Measurements from ENCODE around the gene CSF3R.
A peak's percentile ranks its signal among the peaks of the same experiment; 100 is the strongest.

Gene CSF3R

GRCh38 chr1:36455386-36455785, 27.3 kb downstream of the CSF3R start:
- no peak for DNase-seq

GRCh38 chr1:36453600-36454388, 28.9 kb downstream of the CSF3R start:
- DNase-seq: no peak

DNA sequence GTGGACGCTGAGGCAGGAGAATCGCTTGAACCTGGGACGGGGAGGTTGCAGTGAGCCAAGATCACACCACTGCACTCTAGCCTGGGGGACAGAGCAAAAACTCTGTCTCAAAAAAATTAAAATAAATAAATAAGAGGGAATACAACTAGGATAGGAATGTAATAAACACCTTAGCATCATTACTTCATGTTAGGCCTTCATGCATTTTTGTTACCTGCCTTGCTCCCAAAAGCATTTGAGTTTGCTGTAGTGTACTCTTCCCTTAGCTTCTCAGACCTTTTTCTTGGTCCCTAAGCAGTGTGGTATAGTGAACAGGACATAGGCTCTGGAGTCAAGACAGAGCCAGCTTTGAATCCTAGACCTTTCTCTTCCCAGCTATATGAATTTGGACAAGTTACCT, 29.7 kb downstream of the CSF3R start:
- no peak for DNase-seq

GRCh38 chr1:36450919-36451305, 31.8 kb downstream of the CSF3R start:
- DNase-seq: no peak

- peak; percentile 89 to 90 for DNase-seq
Observed at GRCh38 chr1:36450270-36450918, 32.3 kb downstream of the CSF3R start, which contains the start of gene OSCP1. Gene OSCP1 (minus strand): TSS chr1:36450451. CDS start chr1:36450369, 82 bp downstream.

DNA sequence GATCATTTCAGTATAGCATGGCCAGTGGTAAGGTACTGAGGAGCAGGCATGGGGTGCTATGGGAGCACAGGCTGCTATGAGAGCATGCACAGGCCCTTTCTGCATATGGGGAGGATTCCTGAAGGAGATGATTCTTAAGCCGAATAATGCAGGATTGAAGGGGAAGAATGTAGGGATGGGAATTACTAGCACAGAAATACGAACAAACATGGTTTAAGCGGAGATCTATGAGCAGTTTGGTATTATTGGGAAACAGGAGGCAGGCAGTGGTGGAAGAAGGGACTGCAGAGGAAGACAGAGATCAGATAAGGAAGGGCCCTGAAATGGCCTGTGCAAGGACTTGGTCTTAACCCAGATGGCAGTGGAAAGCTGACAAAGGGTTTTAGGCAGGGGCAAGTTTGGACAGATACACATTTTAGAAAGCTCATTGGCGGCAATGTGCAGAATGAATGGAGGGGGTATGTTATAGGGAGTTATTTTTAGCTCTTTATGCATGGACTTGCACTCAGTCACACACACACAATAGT, 34.1 kb downstream of the CSF3R start:
- DNase-seq: no peak

- DNase-seq: no peak
Observed at GRCh38 chr1:36447450-36447849, 35.3 kb downstream of the CSF3R start.

DNA sequence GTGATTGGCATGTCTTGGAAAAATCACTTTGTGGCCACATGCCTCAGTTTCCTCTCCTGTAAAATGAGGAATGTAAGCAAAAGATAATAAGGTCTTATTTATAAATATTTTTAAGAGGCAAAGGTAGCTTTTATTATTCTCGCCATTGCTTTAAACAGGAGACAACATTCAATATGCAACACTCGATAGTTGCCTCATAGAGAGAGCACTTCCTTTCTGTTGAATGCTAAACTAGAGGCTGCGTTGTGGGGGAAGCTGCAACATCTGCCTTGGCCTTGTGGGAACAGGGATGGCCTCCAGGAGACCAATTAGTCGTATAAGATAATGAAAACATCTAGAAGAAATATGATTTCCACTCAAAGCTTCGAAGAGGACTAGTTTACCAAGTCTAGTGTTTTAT, 36.0 kb downstream of the CSF3R start:
- DNase-seq: no peak

- peak in 1 of 2 experiments; percentile 44 for DNase-seq
Observed at GRCh38 chr1:36446271-36446670, 36.4 kb downstream of the CSF3R start.

DNA sequence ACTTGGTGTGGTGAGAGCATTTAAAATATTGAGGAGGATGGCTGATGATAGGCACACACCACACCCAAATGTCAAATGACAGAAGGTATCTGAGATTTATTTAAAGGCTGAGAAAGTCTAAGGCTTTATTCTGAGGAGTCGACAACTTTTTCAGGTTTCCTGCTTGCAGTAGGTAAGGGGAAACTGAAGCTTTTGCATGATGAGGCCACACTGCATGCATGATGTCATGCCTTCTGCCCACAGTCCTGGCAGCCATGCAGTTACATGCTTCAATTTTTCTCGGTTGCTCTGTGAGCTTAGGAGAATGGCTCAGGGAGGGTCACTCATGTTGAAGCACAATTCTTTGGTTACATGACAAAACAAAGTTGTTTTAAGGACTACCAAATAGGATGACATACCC, 39.4 kb downstream of the CSF3R start:
- DNase-seq: no peak

DNA sequence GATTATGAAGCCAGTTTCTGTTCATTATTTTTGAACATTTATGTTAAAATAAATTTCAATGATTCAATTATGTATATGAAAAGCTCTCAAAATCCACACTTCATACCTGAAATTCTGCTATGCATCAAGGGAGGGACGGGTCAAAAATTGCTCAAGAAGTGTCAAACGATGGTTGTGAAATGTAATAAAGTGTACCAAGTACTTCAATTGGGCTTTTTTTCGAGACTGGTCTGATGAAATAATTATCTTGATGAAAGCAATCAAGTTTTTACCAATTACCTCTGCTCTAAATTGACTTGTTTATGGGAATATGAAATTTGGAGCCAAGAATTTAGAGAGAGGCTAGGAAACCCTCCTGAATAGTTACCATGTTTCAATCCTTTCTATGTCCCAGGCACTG, 40.4 kb downstream of the CSF3R start:
- no peak for DNase-seq

GRCh38 chr1:36440646-36441045, 42.1 kb downstream of the CSF3R start:
- no peak for DNase-seq

GRCh38 chr1:36440044-36440443, 42.7 kb downstream of the CSF3R start:
- no peak for DNase-seq

DNA sequence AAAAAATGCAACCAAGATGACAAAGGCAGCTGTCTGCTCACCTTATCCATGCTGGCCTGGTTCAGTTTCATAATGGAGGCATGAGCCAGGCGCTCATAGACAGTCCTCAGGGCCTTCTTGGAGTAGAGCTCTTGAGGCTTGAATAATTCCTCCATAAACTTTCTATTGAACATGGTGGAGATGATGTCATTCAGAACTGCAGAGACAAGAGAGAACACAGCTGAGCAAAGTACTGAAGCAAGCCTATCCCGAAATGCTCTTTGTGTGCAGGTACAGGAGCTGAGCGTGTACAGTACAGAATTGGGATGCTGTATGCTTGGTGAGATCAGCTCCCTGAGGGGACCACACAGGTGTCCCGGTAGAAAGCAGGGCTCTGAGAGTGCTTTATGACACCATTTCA, 44.0 kb downstream of the CSF3R start:
- no peak for DNase-seq

GRCh38 chr1:36436821-36437220, 45.9 kb downstream of the CSF3R start:
- no peak for DNase-seq

- no peak for DNase-seq
Observed at GRCh38 chr1:36433102-36433501, 49.6 kb downstream of the CSF3R start.

GRCh38 chr1:36432616-36433015, 50.1 kb downstream of the CSF3R start:
- no peak for DNase-seq

DNA sequence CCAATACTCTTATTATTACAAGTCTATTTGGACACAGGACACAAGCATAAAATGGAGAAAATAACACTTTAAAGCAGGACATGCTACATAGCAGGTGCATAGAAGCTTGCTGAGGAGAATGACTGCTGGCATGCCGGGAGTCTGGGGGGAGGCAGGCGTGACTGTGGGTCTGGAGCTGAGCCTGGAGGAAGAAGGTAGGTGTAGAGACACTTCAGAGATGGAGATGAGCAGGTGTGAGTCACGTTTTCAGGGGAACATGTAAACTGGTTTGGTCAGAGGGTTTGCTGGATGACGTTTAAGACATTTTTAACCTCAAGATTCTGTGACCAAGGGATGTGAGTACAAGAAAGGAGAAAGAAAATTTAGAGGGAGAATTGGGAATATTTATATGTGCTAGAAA, 56.9 kb downstream of the CSF3R start:
- peak in 1 of 2 experiments; percentile 31 for DNase-seq

DNA sequence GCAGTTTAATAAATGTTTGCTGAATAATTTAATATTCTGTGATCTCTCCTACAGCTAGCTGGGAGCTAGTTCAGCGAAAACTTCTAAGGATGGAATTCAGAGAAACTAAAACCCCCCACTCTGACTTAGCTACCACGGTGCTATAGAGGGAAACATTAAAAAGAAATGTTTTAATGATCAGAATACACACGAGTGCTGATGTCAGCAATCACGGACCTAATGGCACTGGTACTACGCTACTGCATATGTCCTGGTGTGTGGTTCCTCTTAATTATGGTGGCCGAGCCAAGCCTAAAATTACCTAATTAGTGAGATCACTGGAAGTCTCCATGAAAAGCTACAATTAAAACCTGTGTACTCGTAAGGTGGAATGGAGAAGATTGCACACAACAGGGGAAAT, 61.1 kb downstream of the CSF3R start:
- no peak for DNase-seq

DNA sequence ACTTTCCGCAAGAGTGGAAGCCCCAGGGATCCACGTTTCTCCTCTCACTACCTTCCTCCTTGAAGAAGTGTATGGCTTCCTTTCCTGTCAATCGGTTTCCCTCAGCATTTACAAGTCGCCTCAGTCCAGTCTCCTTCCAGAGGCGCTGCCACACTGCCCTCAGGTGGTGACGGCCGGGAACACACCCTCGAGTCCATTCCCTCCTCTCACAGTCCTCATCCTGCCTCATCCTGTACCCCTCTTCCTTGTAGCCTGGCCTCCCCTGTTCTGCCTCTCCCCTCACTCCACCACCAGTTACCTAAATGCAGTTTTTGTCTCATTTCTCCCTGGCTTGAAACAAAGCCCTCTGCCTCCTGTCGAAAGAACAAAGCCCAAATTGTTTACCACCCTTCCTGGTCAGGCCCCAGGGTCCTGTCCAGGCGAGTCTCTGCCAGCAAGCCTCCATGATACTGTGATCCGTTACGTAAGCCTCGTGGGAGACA, 61.8 kb downstream of the CSF3R start:
- DNase-seq: peak; percentile 97 to 98

DNA sequence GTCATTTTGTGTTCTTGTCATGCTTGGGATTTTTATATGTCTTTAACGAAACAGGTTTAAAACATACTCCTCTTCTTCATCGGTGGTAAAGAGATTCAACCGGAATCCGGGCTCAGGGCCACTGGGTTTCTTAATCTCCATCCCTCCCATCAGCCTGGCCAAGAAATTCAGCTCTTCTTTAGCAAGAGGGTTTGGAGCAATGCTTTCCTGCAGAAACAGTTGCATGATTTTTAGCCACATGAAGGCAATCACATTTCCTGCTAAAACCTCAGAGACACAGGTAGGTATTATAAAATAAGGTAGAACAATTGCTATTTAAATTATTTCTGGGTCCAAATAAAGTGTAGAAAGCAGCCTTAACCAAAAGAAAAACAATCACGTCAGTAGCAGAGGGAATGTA, 62.3 kb downstream of the CSF3R start:
- no peak for DNase-seq

GRCh38 chr1:36419569-36419968, 63.1 kb downstream of the CSF3R start:
- DNase-seq: no peak

DNA sequence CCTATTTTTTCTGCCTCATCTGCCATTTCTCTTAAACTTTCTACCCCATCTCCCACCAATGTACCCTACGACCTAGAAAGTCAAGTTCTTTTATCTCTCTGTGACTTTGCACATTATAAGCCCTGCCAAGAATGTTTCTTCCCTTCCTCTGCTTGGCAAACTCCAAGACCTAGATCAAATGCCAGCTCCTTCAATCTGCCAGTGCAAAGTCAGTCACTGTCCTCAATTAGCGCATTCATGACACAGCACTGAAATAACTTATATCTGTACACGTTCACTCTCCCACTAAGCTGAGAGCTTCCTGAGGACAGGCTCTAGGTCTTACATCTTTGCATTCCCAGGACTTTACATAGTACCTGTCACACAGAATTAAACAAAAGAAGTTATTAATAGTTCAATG, 63.6 kb downstream of the CSF3R start:
- DNase-seq: no peak

GRCh38 chr1:36417931-36418330, 64.8 kb downstream of the CSF3R start:
- no peak for DNase-seq
